Neutrophil (primary cell): ENCODE measurements around the gene MYBPC3.

Experiments used
- H3K27ac ChIP-seq: fragments of 200-600 bp; sonication (generic); 2 replicates; pipeline ENCODE4 v1.5.1; 2016; ENCODE audit warnings: mild to moderate bottlenecking, moderate library complexity
- H3K27me3 ChIP-seq: fragments of 200-600 bp; sonication (generic); 2 replicates; pipeline ENCODE4 v1.6.0; 2016; ENCODE audit warnings: mild to moderate bottlenecking
- H3K36me3 ChIP-seq: fragments of 200-600 bp; sonication (generic); 2 replicates; pipeline ENCODE4 v1.5.1; 2017
- H3K4me1 ChIP-seq, 2 experiments: fragments of 200-600 bp in 1 of 2; sonication (generic) in 1 of 2; 1 replicate in 1 of 2; 2 replicates in 1 of 2; pipeline versions ENCODE4 v1.5.1 to v1.6.1; 2013 to 2016; ENCODE audit warnings: low read depth in 1 of 2, low read length in 1 of 2, mild to moderate bottlenecking in 1 of 2, moderate library complexity in 1 of 2; ENCODE audit not compliant: control insufficient read depth in 1 of 2, insufficient read depth in 1 of 2
- H3K4me3 ChIP-seq, 2 experiments: fragments of 200-600 bp in 1 of 2; sonication (generic) in 1 of 2; 1 replicate in 1 of 2; 2 replicates in 1 of 2; pipeline ENCODE4 v1.5.1; 2013 to 2016; ENCODE audit warnings: low read depth in 1 of 2, low read length in 1 of 2, mild to moderate bottlenecking in 1 of 2, moderate library complexity in 1 of 2
- H3K9me3 ChIP-seq: fragments of 200-600 bp; sonication (generic); 2 replicates; pipeline ENCODE4 v1.5.1; 2016
- TF ChIP-seq, protein P1 (sequence below): fragments of 200-600 bp; sonication (generic); IDR thresholded peaks from 2 replicates; pipeline ENCODE4 v1.5.1; 2016; ENCODE audit warnings: antibody characterized with exemption

Gene MYBPC3

DNA sequence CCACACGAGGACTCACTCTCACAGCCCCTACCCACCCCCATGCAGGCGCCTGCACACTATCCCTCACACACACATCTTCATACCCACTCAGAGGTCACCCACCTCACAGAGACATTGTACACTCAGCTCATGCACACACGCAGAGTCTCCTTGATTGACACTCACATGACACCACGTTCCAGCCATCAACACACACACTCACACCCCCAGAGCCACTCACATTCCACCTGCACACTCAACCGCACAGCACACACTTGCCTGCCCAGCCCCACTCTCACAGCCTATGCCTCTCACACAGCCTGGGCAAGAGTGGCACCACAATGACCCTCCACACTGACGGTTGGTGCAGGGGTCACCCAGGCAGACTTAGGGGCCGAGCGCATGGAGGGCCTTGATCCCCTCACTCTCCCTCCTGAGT is 23.6 kb upstream of the MYBPC3 start:
- Histone ChIP-seq H3K9me3 (no peaks in the 10 kb centered on the region), H3K27ac (peak overlapping the region; percentile 99), H3K27me3 (no peaks in the 10 kb centered on the region), H3K4me1 (peaks cover 71 to 75% of the 10 kb centered on the region in 2 experiments), H3K36me3 (peaks cover 61% of the 10 kb centered on the region), H3K4me3 (peak overlapping the region; percentile 92 to 97)
- TF ChIP-seq, protein P1, sequence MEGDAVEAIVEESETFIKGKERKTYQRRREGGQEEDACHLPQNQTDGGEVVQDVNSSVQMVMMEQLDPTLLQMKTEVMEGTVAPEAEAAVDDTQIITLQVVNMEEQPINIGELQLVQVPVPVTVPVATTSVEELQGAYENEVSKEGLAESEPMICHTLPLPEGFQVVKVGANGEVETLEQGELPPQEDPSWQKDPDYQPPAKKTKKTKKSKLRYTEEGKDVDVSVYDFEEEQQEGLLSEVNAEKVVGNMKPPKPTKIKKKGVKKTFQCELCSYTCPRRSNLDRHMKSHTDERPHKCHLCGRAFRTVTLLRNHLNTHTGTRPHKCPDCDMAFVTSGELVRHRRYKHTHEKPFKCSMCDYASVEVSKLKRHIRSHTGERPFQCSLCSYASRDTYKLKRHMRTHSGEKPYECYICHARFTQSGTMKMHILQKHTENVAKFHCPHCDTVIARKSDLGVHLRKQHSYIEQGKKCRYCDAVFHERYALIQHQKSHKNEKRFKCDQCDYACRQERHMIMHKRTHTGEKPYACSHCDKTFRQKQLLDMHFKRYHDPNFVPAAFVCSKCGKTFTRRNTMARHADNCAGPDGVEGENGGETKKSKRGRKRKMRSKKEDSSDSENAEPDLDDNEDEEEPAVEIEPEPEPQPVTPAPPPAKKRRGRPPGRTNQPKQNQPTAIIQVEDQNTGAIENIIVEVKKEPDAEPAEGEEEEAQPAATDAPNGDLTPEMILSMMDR: no peak

DNA sequence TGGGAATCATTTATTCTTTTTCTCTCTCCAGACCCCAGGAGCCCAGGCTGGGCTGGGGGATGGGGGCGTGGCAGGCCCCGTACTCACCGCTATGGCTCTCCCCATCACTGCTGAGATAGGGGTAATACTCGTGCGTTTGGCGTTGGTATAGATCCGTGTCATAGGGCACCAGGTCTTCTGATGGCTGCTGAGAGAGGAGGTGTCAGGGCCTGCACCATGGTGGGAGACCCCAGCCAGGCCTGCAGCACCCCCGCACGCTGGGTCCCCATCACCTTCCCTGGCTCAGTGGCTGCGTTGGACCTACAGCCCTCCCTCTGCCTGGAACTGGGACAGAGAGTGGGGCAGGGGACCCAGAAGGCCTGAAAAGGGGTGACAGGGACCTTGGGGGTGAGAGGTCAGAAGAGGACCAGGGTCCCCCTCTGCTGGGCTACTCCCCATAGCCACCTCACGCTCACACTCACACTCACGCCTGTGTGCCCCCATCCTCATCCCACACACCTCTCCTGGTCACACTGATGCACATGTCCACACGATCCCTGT is 23.1 kb upstream of the MYBPC3 start:
- H3K27me3 ChIP-seq: no peaks in the 10 kb centered on the region
- peak overlapping the region; percentile 92 to 97 for H3K4me3 ChIP-seq
- H3K9me3 ChIP-seq: no peaks in the 10 kb centered on the region
- peaks cover 66% of the 10 kb centered on the region for H3K36me3 ChIP-seq
- TF ChIP-seq, protein P1: no peak
- H3K4me1 ChIP-seq: peaks cover 71 to 72% of the 10 kb centered on the region in 2 experiments
- H3K27ac ChIP-seq: peak overlapping the region; percentile 99

DNA sequence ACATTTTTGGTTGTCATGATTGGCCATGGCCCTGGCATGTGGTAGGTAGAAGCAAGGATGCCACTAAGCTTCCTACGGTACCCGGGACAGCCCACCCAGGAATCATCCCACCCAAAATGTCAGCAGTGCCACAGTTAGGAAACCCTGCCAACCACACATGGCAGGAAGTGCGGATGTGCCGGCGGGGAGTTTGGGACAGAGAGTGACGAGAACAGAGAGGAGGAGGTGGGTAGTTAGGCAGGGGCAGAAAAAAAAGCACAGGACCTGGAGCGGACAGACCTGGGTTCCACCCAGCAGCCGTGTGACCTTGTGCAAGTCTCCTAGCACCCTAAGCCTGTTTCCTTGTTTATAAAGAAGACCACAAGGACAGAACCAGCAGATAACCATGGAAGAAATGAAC is 22.5 kb upstream of the MYBPC3 start:
- Histone ChIP-seq H3K4me3 (peak overlapping the region; percentile 92 to 97), H3K9me3 (no peaks in the 10 kb centered on the region), H3K4me1 (peaks cover 71 to 72% of the 10 kb centered on the region in 2 experiments), H3K27me3 (no peaks in the 10 kb centered on the region), H3K36me3 (peaks cover 72% of the 10 kb centered on the region), H3K27ac (peak overlapping the region; percentile 99)
- TF ChIP-seq, protein P1: no peak

DNA sequence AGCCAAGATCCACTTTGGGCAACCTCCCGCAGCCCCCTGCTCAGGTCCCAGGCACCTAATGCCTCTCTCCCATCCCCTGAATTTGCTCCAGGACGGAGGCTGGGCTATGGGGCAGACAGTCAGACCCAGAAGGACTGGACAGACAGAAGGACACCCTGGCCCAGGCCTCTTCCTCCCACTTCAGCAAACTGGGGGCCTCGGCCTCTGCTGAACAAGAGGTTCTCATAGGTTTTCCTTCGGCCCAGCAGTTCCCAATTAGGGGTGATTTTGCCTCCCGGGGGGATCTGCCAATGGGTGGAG is 22.2 kb upstream of the MYBPC3 start:
- TF ChIP-seq, protein P1: no peak
- H3K9me3 ChIP-seq: no peaks in the 10 kb centered on the region
- H3K4me1 ChIP-seq: peaks cover 73 to 74% of the 10 kb centered on the region in 2 experiments
- peak overlapping the region; percentile 92 to 97 for H3K4me3 ChIP-seq
- peak overlapping the region; percentile 99 for H3K27ac ChIP-seq
- no peaks in the 10 kb centered on the region for H3K27me3 ChIP-seq
- peaks cover 76% of the 10 kb centered on the region for H3K36me3 ChIP-seq

DNA sequence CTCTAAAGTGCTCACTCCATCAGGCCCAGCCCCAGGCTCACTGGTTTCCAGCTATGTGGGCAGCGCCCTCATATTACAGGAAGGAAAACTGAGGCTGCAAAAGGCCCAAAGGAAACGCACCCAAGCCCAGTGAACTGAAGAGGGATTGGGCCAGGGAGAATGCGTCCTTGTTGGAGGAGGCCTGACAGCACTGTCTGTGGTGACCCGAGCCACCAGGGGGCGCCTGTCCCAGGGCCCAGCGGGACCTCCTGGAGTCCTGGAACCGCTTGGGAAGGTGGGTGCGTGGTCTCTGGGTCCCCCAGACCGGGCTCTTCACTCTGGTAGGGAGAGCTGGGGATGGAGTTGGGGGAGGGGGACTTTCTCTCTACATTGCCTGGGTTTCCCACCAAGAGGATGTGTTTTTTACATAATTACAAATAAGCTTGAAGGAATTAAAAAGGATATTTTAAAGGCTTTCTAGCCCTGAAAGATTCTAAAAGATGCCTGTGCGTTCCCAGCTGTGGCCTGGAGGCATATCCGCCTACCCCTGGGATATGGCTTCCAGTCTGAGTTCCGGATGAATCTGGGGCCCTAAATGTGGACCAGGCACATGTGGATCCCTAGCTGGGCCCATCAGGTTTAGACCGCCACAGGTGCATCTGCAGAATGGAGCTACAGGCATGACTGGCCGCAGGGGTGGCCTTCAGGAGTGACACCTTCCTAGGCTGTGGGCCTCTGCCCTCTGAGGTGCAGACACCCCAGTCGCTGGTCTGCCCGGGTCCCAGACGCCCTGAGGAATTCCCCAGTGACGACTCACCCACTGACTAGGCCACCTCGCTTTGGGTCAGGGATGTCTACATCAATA is 21.6 kb upstream of the MYBPC3 start:
- TF ChIP-seq, protein P1: peak; percentile 89
- no peaks in the 10 kb centered on the region for H3K9me3 ChIP-seq
- peak overlapping the region; percentile 92 to 97 for H3K4me3 ChIP-seq
- H3K27ac ChIP-seq: peak overlapping the region; percentile 99
- no peaks in the 10 kb centered on the region for H3K27me3 ChIP-seq
- H3K4me1 ChIP-seq: peaks cover 73 to 75% of the 10 kb centered on the region in 2 experiments
- H3K36me3 ChIP-seq: peaks cover 82% of the 10 kb centered on the region
